ENCODE results near the gene MSANTD2. TPM values are rescaled to one million over a fixed set of nuclear protein-coding genes. Genes with fewer than 3 reads are reported as not detected.

The MSANTD2 gene
- total and polyA plus RNA-seq, 2 of the 4 experiments (the other 2 are of a cell fraction), result 5.0 to 6.0 TPM

GRCh38 chr11:124742555-124742954 lies 57.7 kb downstream of the MSANTD2 start:
- Histone ChIP-seq H3K14ac (replicated peaks; ENCODE audit: low read depth, low read length) (no peak overlapping the region), H3K4me1 (ENCODE audit: control insufficient read depth, insufficient read depth, low read length) (peaks cover 4% of the 10 kb centered on the region; the same call in 1 of the 2 replicates), H4K20me1 (ENCODE audit: insufficient read depth, low read length) (no peaks in the 10 kb centered on the region), H3K56ac (ENCODE audit: extremely low read depth, insufficient read depth, low read length) (no peak overlapping the region), H4K91ac (ENCODE audit: insufficient read depth, low read depth, low read length) (no peak overlapping the region), H3K27me3 (ENCODE audit: control insufficient read depth, insufficient read depth, low read length) (peaks cover 7% of the 10 kb centered on the region; the same call in 1 of the 2 replicates), H3K4ac (ENCODE audit: low read depth, low read length) (no peak overlapping the region), H3K9me1 (ENCODE audit: insufficient read depth, low read length) (0 out of 2 replicates have a peak, but pooled peaks cover 3% of the 10 kb centered on the region), H3K4me3 (ENCODE audit: insufficient read depth, low read depth, low read length) (no peak overlapping the region), H2BK15ac (ENCODE audit: low read depth, low read length) (no peak overlapping the region), H2BK20ac (ENCODE audit: low read depth, low read length) (no peak overlapping the region), H2BK120ac (ENCODE audit: low read depth, low read length) (no peak overlapping the region), H2AFZ (replicated peaks; ENCODE audit: low read length, poor library complexity) (no peak overlapping the region), H4K8ac (ENCODE audit: low read depth in 2 of 2, low read length in 2 of 2) (no peak overlapping the region), H3K9ac (ENCODE audit: low read depth, low read length) (no peak overlapping the region), H3K18ac (ENCODE audit: low read depth, low read length) (no peak overlapping the region), H2AK5ac (ENCODE audit: low read depth, low read length) (no peak overlapping the region), H3K36me3 (ENCODE audit: control insufficient read depth, insufficient read depth, low read length) (no peaks in the 10 kb centered on the region), H2AK9ac (replicated peaks; ENCODE audit: low read depth, low read length, poor library complexity) (no peak overlapping the region), H4K5ac (ENCODE audit: low read depth, low read length) (no peak overlapping the region), H2BK5ac (ENCODE audit: low read depth, low read length, poor library complexity, severe bottlenecking) (no peak overlapping the region), H3K79me1 (ENCODE audit: low read depth in 1 of 2, low read length in 2 of 2) (peaks cover 0 to 7% of the 10 kb centered on the region in 2 experiments; a peak in 2 of 4 replicates), H3K9me3 (ENCODE audit: control insufficient read depth, insufficient read depth, low read length) (no peaks in the 10 kb centered on the region), H3K27ac (ENCODE audit: insufficient read depth, low read length) (no peak overlapping the region), H3K4me2 (ENCODE audit: low read depth, low read length) (no peak overlapping the region), H3K23ac (ENCODE audit: low read depth, low read length) (no peak overlapping the region)
- intact Hi-C loops (cut with micrococcal nuclease), result loop anchor here (10.0 kb wide), 1 partner anchor 68 kb away; the partner anchor contains the start of genes SIAE and SPA17
- dilution Hi-C loops (cut with HindIII; ENCODE audit: low sequenced_read_pairs, unreplicated experiment), result no loop called here
- no TSS peak for BruUV-seq (replicated peaks)
- TF ChIP-seq MAZ (IDR thresholded peaks at IDR 0.05; ENCODE audit: borderline replicate concordance, low read depth, low read length), result no peak
- no peak for TF ChIP-seq ELK1 (IDR thresholded peaks at IDR 0.05; ENCODE audit: borderline replicate concordance, low read depth, low read length)
- no peak for TF ChIP-seq SMC3 (IDR thresholded peaks at IDR 0.05; ENCODE audit: low read depth, low read length)
- TF ChIP-seq RAD21 (IDR thresholded peaks at IDR 0.05; ENCODE audit: low read length), result no peak
- no peak for TF ChIP-seq MAFK (IDR thresholded peaks at IDR 0.05; ENCODE audit: low read depth, low read length)
- TF ChIP-seq CTCF (conservative IDR thresholded peaks at IDR 0.05; ENCODE audit: low read depth, low read length), result no peak
- TF ChIP-seq RFX5 (IDR thresholded peaks at IDR 0.05; ENCODE audit: low read depth, low read length), result no peak
- no peak for TF ChIP-seq MXI1 (IDR thresholded peaks at IDR 0.05; ENCODE audit: borderline replicate concordance, low read depth, low read length)
- no peak for TF ChIP-seq NFE2L2 (IDR thresholded peaks at IDR 0.05; ENCODE audit: low read depth, low read length)
- no peak for TF ChIP-seq POLR2A (IDR thresholded peaks at IDR 0.05; ENCODE audit: low read depth, low read length)
- no peak for TF ChIP-seq CHD1 (IDR thresholded peaks at IDR 0.05; ENCODE audit: low read depth, low read length)
- TF ChIP-seq RCOR1 (IDR thresholded peaks at IDR 0.05; ENCODE audit: insufficient replicate concordance, low read length), result no peak
- no peak for TF ChIP-seq CEBPB (IDR thresholded peaks at IDR 0.05; ENCODE audit: low read depth, low read length)
- no peak for TF ChIP-seq USF2 (IDR thresholded peaks at IDR 0.05; ENCODE audit: low read depth, low read length)
- TF ChIP-seq FOS (IDR thresholded peaks at IDR 0.05; ENCODE audit: low read depth, low read length), result no peak
- DNase-seq (no peak), ATAC-seq (ENCODE audit: low read depth) (no peak)
- ChIA-PET POLR2A (ENCODE audit: unreplicated experiment) (no interaction called here), CTCF (no interaction called here)
- in situ Hi-C loops (cut with MboI; ENCODE audit: low sequenced_read_pairs), result no loop called here
- no CpG with 5 or more reads among the region's 2 CpGs for WGBS, 2 experiments (ENCODE audit: extremely low coverage in 2 of 2, insufficient read length in 1 of 2)
